Measurements from ENCODE around the gene ARHGAP24. TPM values are rescaled to one million over a fixed set of nuclear protein-coding genes. Genes with fewer than 3 reads are reported as not detected.

Gene ARHGAP24
- total and polyA plus RNA-seq, 9 donors, result 6.6 to 16.7 (median 10.0) TPM

- no peak overlapping the region for H3K27ac ChIP-seq
Observed at GRCh38 chr4:85779165-85779564, 304.2 kb downstream of the ARHGAP24 start.

GRCh38 chr4:85780664-85781063 is 305.7 kb downstream of the ARHGAP24 start:
- no peak overlapping the region for H3K27ac ChIP-seq
- DNase-seq, result no peak
- H3K4me1 ChIP-seq (ENCODE audit: insufficient read depth), result peaks cover 9% of the 10 kb centered on the region
- no peaks in the 10 kb centered on the region for H3K27me3 ChIP-seq
- WGBS, 3 donors, result 68 to 76% (median 69%) methylated on average over 3 of the region's 3 CpGs
- H3K9me3 ChIP-seq, result no peaks in the 10 kb centered on the region
- no peaks in the 10 kb centered on the region for H3K36me3 ChIP-seq
- H3K4me3 ChIP-seq, result no peak overlapping the region
- intact Hi-C loops (cut with DNase I), result no loop called here
- TF ChIP-seq EP300 (IDR thresholded peaks at IDR 0.05) (no peak), POLR2A (IDR thresholded peaks at IDR 0.05) (no peak), CTCF (IDR thresholded peaks at IDR 0.05) (no peak)

More at GRCh38 chr4:85779165-85779564, 304.2 kb downstream of the ARHGAP24 start:
- TF ChIP-seq EP300 (IDR thresholded peaks at IDR 0.05), result no peak
- Histone ChIP-seq H3K36me3 (no peaks in the 10 kb centered on the region), H3K27me3 (no peaks in the 10 kb centered on the region), H3K4me3 (peak overlapping the region; percentile 25), H3K4me1 (ENCODE audit: insufficient read depth) (peaks cover 6% of the 10 kb centered on the region), H3K9me3 (no peaks in the 10 kb centered on the region)
- DNase-seq, result no peak
- intact Hi-C loops (cut with DNase I), result no loop called here

DNA sequence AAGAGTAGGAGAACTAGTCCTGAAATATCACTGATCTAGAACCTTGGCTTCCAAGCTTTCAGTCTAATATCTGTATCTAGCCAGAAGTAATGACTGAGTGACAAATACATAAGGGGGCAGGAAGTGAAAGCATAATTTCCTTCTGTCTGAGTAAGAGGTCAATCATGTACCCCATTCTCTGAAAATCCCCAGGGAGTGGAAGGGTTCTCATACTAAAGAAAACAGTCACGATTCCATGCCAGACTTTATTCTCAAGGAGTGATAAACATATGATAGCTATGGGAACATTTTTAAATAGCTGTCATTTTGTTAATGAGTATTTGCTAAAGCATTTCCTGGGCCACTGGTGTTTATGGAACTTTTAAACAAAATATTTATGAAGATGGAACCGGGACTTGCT is 308.5 kb downstream of the ARHGAP24 start:
- H3K36me3 ChIP-seq, result no peaks in the 10 kb centered on the region
- no peak for DNase-seq
- H3K27me3 ChIP-seq, result no peaks in the 10 kb centered on the region
- TF ChIP-seq POLR2A (IDR thresholded peaks at IDR 0.05) (no peak), EP300 (IDR thresholded peaks at IDR 0.05) (no peak), CTCF (IDR thresholded peaks at IDR 0.05) (no peak)
- no peak overlapping the region for H3K27ac ChIP-seq
- 2 to 7% (median 4%) methylated on average over 2 of the region's 2 CpGs for WGBS, 3 donors
- no peak overlapping the region for H3K4me3 ChIP-seq
- H3K4me1 ChIP-seq (ENCODE audit: insufficient read depth), result peaks cover 12% of the 10 kb centered on the region
- intact Hi-C loops (cut with DNase I), result no loop called here
- no peaks in the 10 kb centered on the region for H3K9me3 ChIP-seq

- no peaks in the 10 kb centered on the region for H3K36me3 ChIP-seq
- 9 to 24% (median 16%) methylated on average over 1 of the region's 1 CpG for WGBS, 3 donors
- H3K9me3 ChIP-seq, result no peaks in the 10 kb centered on the region
- intact Hi-C loops (cut with DNase I), result no loop called here
- peaks cover 12% of the 10 kb centered on the region for H3K4me1 ChIP-seq (ENCODE audit: insufficient read depth)
- no peak overlapping the region for H3K4me3 ChIP-seq
- H3K27ac ChIP-seq, result no peak overlapping the region
- DNase-seq, result no peak
- H3K27me3 ChIP-seq, result no peaks in the 10 kb centered on the region
- TF ChIP-seq EP300 (IDR thresholded peaks at IDR 0.05) (no peak), CTCF (IDR thresholded peaks at IDR 0.05) (no peak), POLR2A (IDR thresholded peaks at IDR 0.05) (no peak)
Observed at GRCh38 chr4:85783900-85784299, 308.9 kb downstream of the ARHGAP24 start.

- TF ChIP-seq POLR2A (IDR thresholded peaks at IDR 0.05), result no peak
- no peak for TF ChIP-seq EP300 (IDR thresholded peaks at IDR 0.05)
- no peak for TF ChIP-seq CTCF (IDR thresholded peaks at IDR 0.05)
- no peak for DNase-seq
- intact Hi-C loops (cut with DNase I), result no loop called here
Observed at GRCh38 chr4:85784348-85784747, 309.4 kb downstream of the ARHGAP24 start.

More at GRCh38 chr4:85784348-85784747, 309.4 kb downstream of the ARHGAP24 start:
- Histone ChIP-seq H3K4me1 (ENCODE audit: insufficient read depth) (peaks cover 12% of the 10 kb centered on the region), H3K27me3 (no peaks in the 10 kb centered on the region), H3K4me3 (no peak overlapping the region), H3K36me3 (no peaks in the 10 kb centered on the region), H3K9me3 (no peaks in the 10 kb centered on the region), H3K27ac (no peak overlapping the region)
- 80 to 89% (median 84%) methylated on average over 3 of the region's 3 CpGs for WGBS, 3 donors

All from ovary (tissue), 9 donors.